H9 (cell line): Measurements from ENCODE around the gene MTCH1. TPM values are rescaled to one million over a fixed set of nuclear protein-coding genes. Genes with fewer than 3 reads are reported as not detected.

ENCODE experiments used
- DNase-seq: peaks from one replicate; pipeline ENCODE4 v3.0.0-alpha.2; 2017
- H2AFZ ChIP-seq: one replicate; pipeline ENCODE4 v1.6.1; 2013; ENCODE audit warnings: mild to moderate bottlenecking, low read length, control low read depth, moderate library complexity
- H2AK5ac ChIP-seq: 2 replicates; pipeline ENCODE4 v1.6.1; 2013; ENCODE audit warnings: low read length, control low read depth, mixed read lengths; ENCODE audit not compliant: insufficient read length
- H2BK120ac ChIP-seq: one replicate; pipeline ENCODE4 v1.6.1; 2013; ENCODE audit warnings: low read depth, mild to moderate bottlenecking, low read length, control low read depth, inconsistent platforms; ENCODE audit not compliant: poor library complexity, severe bottlenecking
- H2BK12ac ChIP-seq: 2 replicates; pipeline ENCODE4 v1.6.1; 2013; ENCODE audit warnings: low read length, control low read depth, mixed read lengths, low read depth; ENCODE audit not compliant: insufficient read length
- H2BK15ac ChIP-seq: 2 replicates; pipeline ENCODE4 v1.6.1; 2013; ENCODE audit warnings: low read depth, low read length, control low read depth
- H2BK20ac ChIP-seq: one replicate; pipeline ENCODE4 v1.6.1; 2013; ENCODE audit warnings: low read depth, mild to moderate bottlenecking, low read length, control low read depth, inconsistent platforms; ENCODE audit not compliant: poor library complexity, severe bottlenecking
- H2BK5ac ChIP-seq: 2 replicates; pipeline ENCODE4 v1.6.1; 2013; ENCODE audit warnings: low read length, control low read depth, mixed read lengths; ENCODE audit not compliant: insufficient read length
- H3K14ac ChIP-seq: 2 replicates; pipeline ENCODE4 v1.6.1; 2013; ENCODE audit warnings: low read length, control low read depth; ENCODE audit not compliant: insufficient read depth
- H3K18ac ChIP-seq: 2 replicates; pipeline ENCODE4 v1.6.1; 2013; ENCODE audit warnings: low read depth, mild to moderate bottlenecking, mixed read lengths, low read length, control low read depth; ENCODE audit not compliant: insufficient read length
- H3K23ac ChIP-seq: 2 replicates; pipeline ENCODE4 v1.6.1; 2013; ENCODE audit warnings: low read length, control low read depth, mixed read lengths, low read depth; ENCODE audit not compliant: insufficient read length
- H3K23me2 ChIP-seq: 2 replicates; pipeline ENCODE4 v1.6.1; 2013; ENCODE audit warnings: low read depth, mild to moderate bottlenecking, mixed read lengths, low read length, control low read depth; ENCODE audit not compliant: insufficient read length, poor library complexity, severe bottlenecking
- H3K27ac ChIP-seq: 2 replicates; pipeline ENCODE4 v1.5.1; 2013; ENCODE audit warnings: low read length, control low read depth, mixed read lengths, low read depth; ENCODE audit not compliant: insufficient read length
- H3K27me3 ChIP-seq: 2 replicates; pipeline ENCODE4 v1.6.1; 2013; ENCODE audit warnings: low read length, control low read depth, inconsistent platforms; ENCODE audit not compliant: insufficient read depth
- H3K4ac ChIP-seq: 2 replicates; pipeline ENCODE4 v1.6.1; 2013; ENCODE audit warnings: low read depth, mild to moderate bottlenecking, control low read depth, inconsistent platforms, low read length, moderate library complexity
- H3K4me1 ChIP-seq: 2 replicates; pipeline ENCODE4 v1.6.1; 2013; ENCODE audit warnings: low read length, control low read depth, inconsistent platforms; ENCODE audit not compliant: insufficient read depth
- H3K4me2 ChIP-seq: 2 replicates; pipeline ENCODE4 v1.6.1; 2013; ENCODE audit warnings: low read length, control low read depth, mixed read lengths; ENCODE audit not compliant: insufficient read length, insufficient read depth
- H3K56ac ChIP-seq: 2 replicates; pipeline ENCODE4 v1.6.1; 2013; ENCODE audit warnings: low read depth, mild to moderate bottlenecking, mixed read lengths, low read length, control low read depth; ENCODE audit not compliant: insufficient read length
- H3K79me1 ChIP-seq: 2 replicates; pipeline ENCODE4 v1.6.1; 2013; ENCODE audit warnings: low read depth, mild to moderate bottlenecking, moderate library complexity, low read length, control low read depth, inconsistent platforms; ENCODE audit not compliant: insufficient read depth, poor library complexity, severe bottlenecking
- H3K79me2 ChIP-seq: 2 replicates; pipeline ENCODE4 v1.6.1; 2013; ENCODE audit warnings: low read length, control low read depth, inconsistent platforms; ENCODE audit not compliant: insufficient read depth
- H3K9ac ChIP-seq: 2 replicates; pipeline ENCODE4 v1.6.1; 2013; ENCODE audit warnings: low read length, control low read depth, mixed read lengths; ENCODE audit not compliant: insufficient read length; ENCODE audit errors: extremely low read depth
- H3K9me3 ChIP-seq: one replicate; pipeline ENCODE4 v1.6.1; 2013; ENCODE audit warnings: low read depth, low read length, inconsistent platforms; ENCODE audit not compliant: control insufficient read depth
- H3T11ph ChIP-seq: one replicate; pipeline ENCODE4 v1.6.1; 2013; ENCODE audit warnings: mild to moderate bottlenecking, low read length, control low read depth, inconsistent platforms
- H4K20me1 ChIP-seq: one replicate; pipeline ENCODE4 v1.6.1; 2013; ENCODE audit not compliant: control insufficient read depth, insufficient read length, insufficient read depth
- H4K5ac ChIP-seq: 2 replicates; pipeline ENCODE4 v1.6.1; 2013; ENCODE audit warnings: low read depth, mild to moderate bottlenecking, mixed read lengths, low read length, control low read depth; ENCODE audit not compliant: insufficient read length
- H4K8ac ChIP-seq: replicated peaks from 2 replicates; pipeline ENCODE4 v1.6.1; 2013; ENCODE audit warnings: low read length, control low read depth, mixed read lengths, low read depth; ENCODE audit not compliant: insufficient read length
- H4K91ac ChIP-seq: 2 replicates; pipeline ENCODE4 v1.6.1; 2013; ENCODE audit warnings: low read depth, mild to moderate bottlenecking, moderate library complexity, mixed read lengths, low read length, control low read depth; ENCODE audit not compliant: insufficient read length
- H3K27ac Mint-ChIP-seq, 3 experiments: 2 replicates in 2 of 3; 3 replicates in 1 of 3; pipeline ENCODE4 v1.8.0; 2020 to 2021; ENCODE audit warnings: mixed read lengths in 3 of 3, mild to moderate bottlenecking in 1 of 3, moderate library complexity in 1 of 3
- H3K27me3 Mint-ChIP-seq: 2 replicates; pipeline ENCODE4 v1.8.0; 2021; ENCODE audit warnings: low read depth, mild to moderate bottlenecking, moderate library complexity, mixed read lengths
- H3K36me3 Mint-ChIP-seq, 3 experiments: 2 replicates in 2 of 3; 3 replicates in 1 of 3; pipeline ENCODE4 v1.8.0; 2020 to 2021; ENCODE audit warnings: low read depth in 3 of 3, mixed read lengths in 3 of 3; ENCODE audit not compliant: insufficient read depth in 1 of 3
- H3K4me1 Mint-ChIP-seq, 2 experiments: 2 replicates each; pipeline ENCODE4 v1.8.0; 2020; ENCODE audit warnings: mixed read lengths in 2 of 2
- H3K4me3 Mint-ChIP-seq, 2 experiments: 2 replicates in 1 of 2; 3 replicates in 1 of 2; pipeline ENCODE4 v1.8.0; 2020 to 2021; ENCODE audit warnings: mild to moderate bottlenecking in 2 of 2, mixed read lengths in 2 of 2, moderate library complexity in 1 of 2
- H3K9me3 Mint-ChIP-seq, 2 experiments: 2 replicates in 1 of 2; 3 replicates in 1 of 2; pipeline ENCODE4 v1.8.0; 2020; ENCODE audit warnings: mild to moderate bottlenecking in 2 of 2, mixed read lengths in 2 of 2, moderate library complexity in 1 of 2
- CTCF ChIP-seq: fragments of 200-600 bp; sonication (generic); conservative IDR thresholded peaks from 3 replicates; pipeline ENCODE4 v1.8.0; 2021; ENCODE audit warnings: antibody characterized with exemption, mild to moderate bottlenecking
- WGBS: extraction: QIAGEN DNeasy Blood & Tissue Kit; methylation state at CpG from one replicate; pipeline ENCODE4 v1.1.7; 2013; ENCODE audit warnings: missing lambda C conversion rate, low lambda C conversion rate, mixed read lengths; ENCODE audit not compliant: insufficient read length; ENCODE audit errors: extremely low coverage; 5-methylcytosine and 5-hydroxymethylcytosine counted together
- total RNA-seq: library from RNA; stranded (reverse); gene quantifications from 2 replicates; pipeline ENCODE4 v1.2.1, GENCODE V29; 2021

The MTCH1 gene
- total RNA-seq, 1 experiment from 2014 or later, result 200 TPM

GRCh38 chr6:36925809-36926208, 60.2 kb downstream of the MTCH1 start:
- no peak for DNase-seq
- Mint-ChIP-seq H3K36me3 (no peaks in the 10 kb centered on the region), H3K27ac (no peak overlapping the region)

More at GRCh38 chr6:36925809-36926208, 60.2 kb downstream of the MTCH1 start:
- H3K23ac ChIP-seq, result no peak overlapping the region
- no peak overlapping the region for H2BK20ac ChIP-seq
- no peak overlapping the region for H3K14ac ChIP-seq
- no peaks in the 10 kb centered on the region for H3K9me3 ChIP-seq
- H3K4me2 ChIP-seq, result no peak overlapping the region
- H3K79me1 ChIP-seq, result no peaks in the 10 kb centered on the region
- H3K9ac ChIP-seq, result no peak overlapping the region
- H3K79me2 ChIP-seq, result no peaks in the 10 kb centered on the region
- no peak overlapping the region for H2BK15ac ChIP-seq
- Mint-ChIP-seq H3K4me3 (no peak overlapping the region), H3K9me3 (no peaks in the 10 kb centered on the region), H3K4me1 (peaks cover 2 to 6% of the 10 kb centered on the region in 2 experiments; a peak in 2 of 4 replicates), H3K27me3 (peaks cover 2% of the 10 kb centered on the region; the same call in 1 of the 2 replicates)
- H4K5ac ChIP-seq, result no peak overlapping the region
- no peak overlapping the region for H4K91ac ChIP-seq
- no CpG with 5 or more reads among the region's 4 CpGs for WGBS
- no peak for TF ChIP-seq CTCF
- no peak overlapping the region for H2AK5ac ChIP-seq
- no peak overlapping the region for H2BK120ac ChIP-seq
- H2AFZ ChIP-seq, result no peak overlapping the region
- H3K27me3 ChIP-seq, result no peaks in the 10 kb centered on the region
- H4K8ac ChIP-seq, result no peak overlapping the region
- no peak overlapping the region for H2BK12ac ChIP-seq
- H4K20me1 ChIP-seq, result no peaks in the 10 kb centered on the region
- no peak overlapping the region for H3T11ph ChIP-seq
- H2BK5ac ChIP-seq, result no peak overlapping the region
- H3K18ac ChIP-seq, result no peak overlapping the region
- no peaks in the 10 kb centered on the region for H3K23me2 ChIP-seq
- H3K27ac ChIP-seq, result no peak overlapping the region
- no peaks in the 10 kb centered on the region for H3K4me1 ChIP-seq
- H3K4ac ChIP-seq, result no peak overlapping the region
- no peak overlapping the region for H3K56ac ChIP-seq
